Psoas muscle (tissue), 8 donors: Measurements from ENCODE around the gene UTS2B. TPM values are rescaled to one million over a fixed set of nuclear protein-coding genes. Genes with fewer than 3 reads are reported as not detected.
A peak's percentile ranks its signal among the peaks of the same experiment; 100 is the strongest.

Source experiments
- ATAC-seq, 4 donors: fragments of 200-7000 bp; cut with Tn5 transposase; one replicate each; pipeline ENCODE4 v1.9.1; 2020; ENCODE audit warnings: moderate library complexity in 3 of 4, mild to moderate bottlenecking in 2 of 4
- DNase-seq, 2 donors: peaks; one replicate each; pipeline ENCODE4 v3.0.0-alpha.2; 2020
- H3K27ac ChIP-seq: fragments of 200-600 bp; one replicate; pipeline ENCODE4 v1.8.0; 2022
- H3K27me3 ChIP-seq, 3 donors: fragments of 200-600 bp in 1 of 3; one replicate each; pipeline versions ENCODE4 v1.6.1 to v1.8.0; 2013 to 2022; ENCODE audit warnings: low read length in 2 of 3, mild to moderate bottlenecking in 2 of 3, moderate library complexity in 1 of 3; ENCODE audit not compliant: insufficient read depth in 3 of 3
- H3K36me3 ChIP-seq, 2 donors: fragments of 200-600 bp in 1 of 2; one replicate each; pipeline versions ENCODE4 v1.6.1 to v1.8.0; 2013 to 2022; ENCODE audit warnings: low read depth in 1 of 2, mild to moderate bottlenecking in 1 of 2, moderate library complexity in 1 of 2; ENCODE audit not compliant: insufficient read depth in 1 of 2
- H3K4me1 ChIP-seq: fragments of 200-600 bp; one replicate; pipeline ENCODE4 v1.8.0; 2022
- H3K4me3 ChIP-seq: fragments of 200-600 bp; one replicate; pipeline ENCODE4 v1.8.0; 2022; ENCODE audit warnings: mild to moderate bottlenecking
- H3K9me3 ChIP-seq: fragments of 200-600 bp; one replicate; pipeline ENCODE4 v1.8.0; 2022
- CTCF ChIP-seq: fragments of 200-600 bp; IDR thresholded peaks from one replicate; pipeline ENCODE4 v1.8.0; 2022; ENCODE audit warnings: antibody characterized with exemption
- WGBS, 3 donors: extraction: QIAGEN DNeasy Blood & Tissue Kit; methylation state at CpG; one replicate each; pipeline versions ENCODE4 v1.1.6 to v1.1.7; 2013; 5-methylcytosine and 5-hydroxymethylcytosine counted together
- intact Hi-C, 2 donors: fragments of 100-400 bp; cut with DNase I; formaldehyde crosslinking; loops; one replicate each; pipeline versions ENCODE4 v1.11.0 to v1.14.2; 2022
- long read RNA-seq, 2 donors: library from polyadenylated mRNA; unstranded; transcript quantifications; one replicate each; pipeline ENCODE4 v2.0.0, GENCODE V29; 2021
- polyA plus RNA-seq, 3 donors: library from polyadenylated mRNA; stranded (reverse); fragments of 200-250 nt; gene quantifications; one replicate each; pipeline ENCODE4 v1.2.3, GENCODE V29; 2013
- total RNA-seq, 4 donors: library from RNA; stranded (reverse); fragmentation: NEBNext Ultra II Directional in 2 of 4; extraction: Animal tissue kit (Norgen Biotek cat#: 25700) in 2 of 4; gene quantifications; one replicate each; pipeline versions ENCODE4 v1.2.1 to v1.2.4, GENCODE V29; 2021 to 2023
- donor health status: healthy with polysubstance abuse.
- donor health status: DM: no; HTN: no; CAD: no; lungs with moderate emphysema.
- donor health status: Bipolar disorder and iron deficiency.
- donor health status: healthy.
- donor health status: DM: yes; HTN: yes; CAD: no.
- donor health status: DM: no; HTN: no; CAD: no.
- donor health status: DM: no; HTN: no; CAD: no.
- donor health status: DM: yes; HTN: yes; CAD: no.

Gene UTS2B
- total RNA-seq (under 1 TPM in 1 of 4 donors, not detected in 3; 0.22 TPM), polyA plus RNA-seq (under 1 TPM; 0.03 to 0.06 (median 0.05) TPM)
- long read RNA-seq, donor 1 = 0 reads
- long read RNA-seq, donor 2 = 0 reads

GRCh38 chr3:191329654-191330529 lies at the start of gene UTS2B:
TSS of gene UTS2B (minus strand) at chr3:191330526. CDS start at chr3:191282189, 48,337 bp downstream.
- DNase-seq (peak; percentile 45 to 73), ATAC-seq (peak; percentile 51 to 74 (median 64))
- Histone ChIP-seq H3K27ac (peak within 1 kb of the TSS; percentile 94), H3K36me3 (no peaks in the 10 kb centered on the region), H3K27me3 (no peaks in the 10 kb centered on the region), H3K4me1 (peaks cover 34% of the 10 kb centered on the region), H3K9me3 (no peaks in the 10 kb centered on the region), H3K4me3 (peak within 1 kb of the TSS; percentile 94)
- intact Hi-C loops = loop anchor here in 1 of 2 donors (5.0 kb wide), 2 partner anchors 37 to 88 kb away; no protein-coding TSS in a partner anchor
- 0 to 1% (median 1%) methylated on average over 26 to 37 of the region's 37 CpGs for WGBS, 3 donors
- TF ChIP-seq CTCF = no peak

GRCh38 chr3:191380001-191380400 lies 49.7 kb upstream of the UTS2B start:
- H3K4me1 ChIP-seq = peaks cover 34% of the 10 kb centered on the region
- H3K27ac ChIP-seq = no peak overlapping the region
- 30 to 72% (median 49%) methylated on average over 2 of the region's 2 CpGs for WGBS, 3 donors
- H3K27me3 ChIP-seq = no peaks in the 10 kb centered on the region
- H3K4me3 ChIP-seq = no peak overlapping the region
- no peaks in the 10 kb centered on the region for H3K9me3 ChIP-seq
- intact Hi-C loops = loop anchor here in 1 of 2 donors (5.0 kb wide), 1 partner anchor 143 kb away; no protein-coding TSS in a partner anchor
- ATAC-seq = no peak
- H3K36me3 ChIP-seq = peaks cover 6 to 50% of the 10 kb centered on the region in 2 donors
- no peak for TF ChIP-seq CTCF
- DNase-seq = no peak

- no peaks in the 10 kb centered on the region for H3K9me3 ChIP-seq
- DNase-seq (no peak), ATAC-seq (no peak)
- H3K4me1 ChIP-seq = peaks cover 34% of the 10 kb centered on the region
- intact Hi-C loops = no loop called here
- H3K4me3 ChIP-seq = no peak overlapping the region
- H3K36me3 ChIP-seq = peaks cover 6 to 50% of the 10 kb centered on the region in 2 donors
- H3K27ac ChIP-seq = no peak overlapping the region
- WGBS, 3 donors = 36 to 70% (median 61%) methylated on average over 2 of the region's 2 CpGs
- no peak for TF ChIP-seq CTCF
- H3K27me3 ChIP-seq = no peaks in the 10 kb centered on the region
These were observed 49.1 kb upstream of the UTS2B start for GRCh38 chr3:191379446-191379845.

- intact Hi-C loops = no loop called here
- no peak overlapping the region for H3K4me3 ChIP-seq
- no peak for TF ChIP-seq CTCF
These were observed 48.0 kb upstream of the UTS2B start for GRCh38 chr3:191378142-191378812.

More at GRCh38 chr3:191378142-191378812, 48.0 kb upstream of the UTS2B start:
- Histone ChIP-seq H3K27ac (peak overlapping the region; percentile 4), H3K4me1 (peaks cover 34% of the 10 kb centered on the region), H3K27me3 (no peaks in the 10 kb centered on the region), H3K36me3 (peaks cover 6 to 38% of the 10 kb centered on the region in 2 donors), H3K9me3 (no peaks in the 10 kb centered on the region)
- DNase-seq (no peak), ATAC-seq (peak in 2 of 4 donors; percentile 19 to 37)
